ENCODE results near the gene EPB42. TPM values are rescaled to one million over a fixed set of nuclear protein-coding genes. Genes with fewer than 3 reads are reported as not detected.

The EPB42 gene
- total and polyA plus RNA-seq, 2 donors from 2014 or later, result not detected

GRCh38 chr15:43214592-43215295, 6.1 kb downstream of the EPB42 start:
- Histone ChIP-seq H3K36me3 (ENCODE audit: control insufficient read depth in 2 of 3, insufficient read depth in 3 of 3, low read length in 3 of 3) (no peaks in the 10 kb centered on the region), H3K4me1 (ENCODE audit: control insufficient read depth in 2 of 3, insufficient read depth in 2 of 3, low read depth in 1 of 3, low read length in 3 of 3) (no peaks in the 10 kb centered on the region), H3K27ac (ENCODE audit: low read depth in 2 of 2, low read length in 2 of 2) (no peak overlapping the region), H3K9me3 (ENCODE audit: control insufficient read depth in 2 of 3, insufficient read depth in 1 of 3, low read length in 3 of 3) (no peaks in the 10 kb centered on the region), H3K9ac (ENCODE audit: low read length in 3 of 3) (no peak overlapping the region), H3K27me3 (ENCODE audit: control insufficient read depth, insufficient read depth, low read length) (no peaks in the 10 kb centered on the region), H3K4me3 (ENCODE audit: low read length in 3 of 3) (no peak overlapping the region)
- FAIRE-seq (no peak), DNase-seq (no peak)
- intact Hi-C loops (cut with DNase I), result no loop called here
- TF ChIP-seq, protein P1, sequence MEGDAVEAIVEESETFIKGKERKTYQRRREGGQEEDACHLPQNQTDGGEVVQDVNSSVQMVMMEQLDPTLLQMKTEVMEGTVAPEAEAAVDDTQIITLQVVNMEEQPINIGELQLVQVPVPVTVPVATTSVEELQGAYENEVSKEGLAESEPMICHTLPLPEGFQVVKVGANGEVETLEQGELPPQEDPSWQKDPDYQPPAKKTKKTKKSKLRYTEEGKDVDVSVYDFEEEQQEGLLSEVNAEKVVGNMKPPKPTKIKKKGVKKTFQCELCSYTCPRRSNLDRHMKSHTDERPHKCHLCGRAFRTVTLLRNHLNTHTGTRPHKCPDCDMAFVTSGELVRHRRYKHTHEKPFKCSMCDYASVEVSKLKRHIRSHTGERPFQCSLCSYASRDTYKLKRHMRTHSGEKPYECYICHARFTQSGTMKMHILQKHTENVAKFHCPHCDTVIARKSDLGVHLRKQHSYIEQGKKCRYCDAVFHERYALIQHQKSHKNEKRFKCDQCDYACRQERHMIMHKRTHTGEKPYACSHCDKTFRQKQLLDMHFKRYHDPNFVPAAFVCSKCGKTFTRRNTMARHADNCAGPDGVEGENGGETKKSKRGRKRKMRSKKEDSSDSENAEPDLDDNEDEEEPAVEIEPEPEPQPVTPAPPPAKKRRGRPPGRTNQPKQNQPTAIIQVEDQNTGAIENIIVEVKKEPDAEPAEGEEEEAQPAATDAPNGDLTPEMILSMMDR (IDR thresholded peaks at IDR 0.05; ENCODE audit: borderline replicate concordance, extremely low read depth, insufficient read depth), result no peak

- FAIRE-seq (no peak), DNase-seq (no peak)
- Histone ChIP-seq H3K27me3 (ENCODE audit: control insufficient read depth, insufficient read depth, low read length) (no peaks in the 10 kb centered on the region), H3K4me3 (ENCODE audit: low read length in 3 of 3) (no peak overlapping the region), H3K36me3 (ENCODE audit: control insufficient read depth in 2 of 3, insufficient read depth in 3 of 3, low read length in 3 of 3) (no peaks in the 10 kb centered on the region), H3K27ac (ENCODE audit: low read depth in 2 of 2, low read length in 2 of 2) (no peak overlapping the region), H3K9ac (ENCODE audit: low read length in 3 of 3) (no peak overlapping the region), H3K4me1 (ENCODE audit: control insufficient read depth in 2 of 3, insufficient read depth in 2 of 3, low read depth in 1 of 3, low read length in 3 of 3) (no peaks in the 10 kb centered on the region), H3K9me3 (ENCODE audit: control insufficient read depth in 2 of 3, insufficient read depth in 1 of 3, low read length in 3 of 3) (no peaks in the 10 kb centered on the region)
- intact Hi-C loops (cut with DNase I), result no loop called here
- TF ChIP-seq, protein P1 (IDR thresholded peaks at IDR 0.05; ENCODE audit: borderline replicate concordance, extremely low read depth, insufficient read depth), result no peak
Measured at GRCh38 chr15:43214169-43214568, 6.6 kb downstream of the EPB42 start.

- no peak for FAIRE-seq
- no peaks in the 10 kb centered on the region for H3K4me1 ChIP-seq (ENCODE audit: control insufficient read depth in 2 of 3, insufficient read depth in 2 of 3, low read depth in 1 of 3, low read length in 3 of 3)
Measured at GRCh38 chr15:43213466-43213865, 7.4 kb downstream of the EPB42 start.

More at GRCh38 chr15:43213466-43213865, 7.4 kb downstream of the EPB42 start:
- Histone ChIP-seq H3K36me3 (ENCODE audit: control insufficient read depth in 2 of 3, insufficient read depth in 3 of 3, low read length in 3 of 3) (no peaks in the 10 kb centered on the region), H3K9ac (ENCODE audit: low read length in 3 of 3) (no peak overlapping the region), H3K27ac (ENCODE audit: low read depth in 2 of 2, low read length in 2 of 2) (no peak overlapping the region), H3K4me3 (ENCODE audit: low read length in 3 of 3) (no peak overlapping the region), H3K9me3 (ENCODE audit: control insufficient read depth in 2 of 3, insufficient read depth in 1 of 3, low read length in 3 of 3) (no peaks in the 10 kb centered on the region), H3K27me3 (ENCODE audit: control insufficient read depth, insufficient read depth, low read length) (no peaks in the 10 kb centered on the region)
- TF ChIP-seq, protein P1 (IDR thresholded peaks at IDR 0.05; ENCODE audit: borderline replicate concordance, extremely low read depth, insufficient read depth), result no peak
- intact Hi-C loops (cut with DNase I), result no loop called here
- DNase-seq, result no peak
